Purkinje cell (primary cell): ENCODE measurements around the gene SULT1C2. TPM values are rescaled to one million over a fixed set of nuclear protein-coding genes. Genes with fewer than 3 reads are reported as not detected.

Source experiments
- polyA plus RNA-seq: library from polyadenylated mRNA; unstranded; fragments of >200 nt; fragmentation: Nextera tagmentation; gene quantifications from 2 replicates; pipeline ENCODE4 v1.2.1, GENCODE V29; 2014

The SULT1C2 gene
- polyA plus RNA-seq = not detected in 2 replicates

DNA sequence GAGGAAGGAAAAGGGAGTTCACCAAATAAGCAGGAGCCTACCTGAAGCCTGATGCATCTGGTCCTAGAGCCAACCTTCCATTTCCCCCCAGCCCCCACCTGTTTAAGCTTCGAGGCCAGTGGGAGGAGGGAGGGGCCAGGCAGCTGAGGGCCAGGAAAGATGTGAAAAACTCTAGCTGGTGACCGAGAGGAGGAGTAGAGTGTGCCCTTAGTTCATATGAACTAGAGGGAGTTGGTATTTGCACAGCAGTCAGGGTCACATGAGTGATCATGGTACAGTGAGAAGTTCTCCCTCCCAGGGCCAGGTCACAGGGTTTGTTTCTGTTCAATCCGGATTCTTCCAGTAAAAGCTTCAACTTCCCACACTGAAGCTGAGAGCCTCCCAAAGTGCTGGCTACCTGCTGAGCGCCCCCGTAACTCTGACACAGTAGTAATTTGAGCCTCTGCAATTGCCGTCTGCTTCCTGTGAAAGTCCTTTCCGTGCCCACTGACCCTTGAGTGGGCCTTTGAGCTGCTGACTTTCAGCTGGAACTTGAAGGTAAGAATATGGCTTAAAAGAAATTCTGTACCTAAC is at the start of gene SULT1C2:
Gene SULT1C2, plus strand, starts transcription at position 362 of the 573 bp plus-strand sequence. CDS start 4,773 bp downstream, outside the sequence.

DNA sequence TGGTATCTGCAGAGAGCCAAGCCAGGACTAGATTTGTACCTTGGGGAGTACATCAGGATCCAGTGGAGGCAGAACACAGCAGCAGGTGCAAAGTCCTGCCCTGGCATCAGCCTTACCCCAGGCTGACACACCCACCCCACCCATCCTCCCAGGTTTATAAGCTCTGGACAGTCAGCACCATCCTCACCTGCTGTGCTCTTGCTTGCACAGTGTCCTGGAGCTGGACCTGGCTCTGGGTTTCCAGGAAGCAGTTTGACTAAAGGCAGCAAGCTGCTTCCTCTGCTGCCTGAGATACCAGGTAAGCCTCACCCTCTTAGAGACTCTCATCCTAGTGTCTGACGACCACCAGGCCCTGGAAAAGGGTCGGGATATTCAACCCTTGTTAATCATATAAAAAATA is 48.9 kb upstream of the SULT1C2 start, which contains the start of gene SULT1C3:
Gene SULT1C3, plus strand, starts transcription at position 183 of the 400 bp plus-strand sequence. CDS start 7,227 bp downstream, outside the sequence.

Other genes starting within 250 kb of the SULT1C2 start
- gene SULT1C3, start 48.9 kb upstream of the SULT1C2 start, polyA plus RNA-seq = not detected in 2 replicates
- 0.42 and 1.7 TPM in 2 replicates for gene SULT1C4, start 89.1 kb downstream of the SULT1C2 start, polyA plus RNA-seq
- 59.8 and 106 TPM in 2 replicates for gene GCC2, start 160.3 kb downstream of the SULT1C2 start, polyA plus RNA-seq
- gene LIMS1, start 245.6 kb downstream of the SULT1C2 start, polyA plus RNA-seq = 3.4 and 3.5 TPM in 2 replicates